ENCODE data around the gene TMEM272.

- no peak for TF ChIP-seq SNAI2 (CRISPR knock-in tag; IDR thresholded peaks at IDR 0.05)
- no peak for TF ChIP-seq PATZ1 (CRISPR knock-in tag; IDR thresholded peaks at IDR 0.05; ENCODE audit: borderline replicate concordance)
- TF ChIP-seq ISL1 (CRISPR knock-in tag; IDR thresholded peaks at IDR 0.05), result no peak
- no peak for TF ChIP-seq ZFP3 (CRISPR knock-in tag; IDR thresholded peaks at IDR 0.05)
- TF ChIP-seq CSDC2 (CRISPR knock-in tag; IDR thresholded peaks at IDR 0.05), result no peak
- TF ChIP-seq ZC3H10 (CRISPR knock-in tag; IDR thresholded peaks at IDR 0.05), result no peak
- TF ChIP-seq RARB (CRISPR knock-in tag; IDR thresholded peaks at IDR 0.05), result no peak
Measured at GRCh38 chr13:51831519-51831918, 13.5 kb downstream of the TMEM272 start.
